Right cardiac atrium (tissue), 5 donors: ENCODE measurements around the gene NUP93. TPM values are rescaled to one million over a fixed set of nuclear protein-coding genes. Genes with fewer than 3 reads are reported as not detected.

Experiments used
- ATAC-seq, 2 donors: fragments of 200-7000 bp; cut with Tn5 transposase; one replicate each; pipeline versions ENCODE4 v1.8.0 to v1.9.1; 2020; ENCODE audit warnings: moderate library complexity in 2 of 2, mild to moderate bottlenecking in 1 of 2
- DNase-seq, 3 donors: peaks; one replicate each; pipeline ENCODE4 v3.0.0-alpha.2; 2020
- H3K27ac ChIP-seq: one replicate; pipeline ENCODE4 v1.5.1; 2013; ENCODE audit warnings: mild to moderate bottlenecking, low read length, control low read depth, moderate library complexity
- H3K27me3 ChIP-seq: one replicate; pipeline ENCODE4 v1.6.1; 2013; ENCODE audit not compliant: control insufficient read depth, insufficient read depth
- H3K4me1 ChIP-seq: one replicate; pipeline ENCODE4 v1.6.1; 2013; ENCODE audit warnings: low read length; ENCODE audit not compliant: control insufficient read depth, insufficient read depth
- H3K4me3 ChIP-seq: one replicate; pipeline ENCODE4 v1.5.1; 2013; ENCODE audit warnings: low read length, control low read depth
- H3K9me3 ChIP-seq: one replicate; pipeline ENCODE4 v1.6.1; 2013; ENCODE audit warnings: low read length; ENCODE audit not compliant: control insufficient read depth
- WGBS: extraction: QIAGEN DNeasy Blood & Tissue Kit; methylation state at CpG from one replicate; pipeline ENCODE4 v1.1.7; 2013; 5-methylcytosine and 5-hydroxymethylcytosine counted together
- intact Hi-C, 4 donors: fragments of 100-400 bp; cut with DNase I; formaldehyde crosslinking; loops; one replicate each; pipeline versions ENCODE4 v1.11.0 to v1.14.0; 2022 to 2023
- polyA plus RNA-seq: library from polyadenylated mRNA; stranded (reverse); fragments of 200-250 nt; gene quantifications from one replicate; pipeline ENCODE4 v1.2.3, GENCODE V29; 2013
- total RNA-seq, 4 donors: library from RNA; stranded (reverse); fragmentation: NEBNext Ultra II Directional; extraction: Animal tissue kit (Norgen Biotek cat#: 25700); gene quantifications; one replicate each; pipeline ENCODE4 v1.2.1, GENCODE V29; 2021
- donor health status: healthy with polysubstance abuse.
- donor health status: DM: no; HTN: yes; CAD: no.
- donor health status: DM: no; HTN: no; CAD: no.
- donor health status: DM: no; HTN: yes; CAD: no; lungs with severe emphysema.
- donor health status: DM: yes; HTN: yes; CAD: no.

Gene NUP93
- total and polyA plus RNA-seq, 5 donors = 18.9 to 36.0 (median 29.3) TPM

GRCh38 chr16:56817056-56817455 is 87.1 kb downstream of the NUP93 start:
- intact Hi-C loops = no loop called here
- Histone ChIP-seq H3K4me1 (no peaks in the 10 kb centered on the region), H3K4me3 (no peak overlapping the region), H3K27me3 (no peaks in the 10 kb centered on the region), H3K9me3 (no peaks in the 10 kb centered on the region), H3K27ac (no peak overlapping the region)
- ATAC-seq (no peak), DNase-seq (no peak)

GRCh38 chr16:56817938-56818337 is 88.0 kb downstream of the NUP93 start:
- H3K27me3 ChIP-seq = no peaks in the 10 kb centered on the region
- intact Hi-C loops = no loop called here
- H3K9me3 ChIP-seq = no peaks in the 10 kb centered on the region
- no peaks in the 10 kb centered on the region for H3K4me1 ChIP-seq
- no peak overlapping the region for H3K4me3 ChIP-seq
- ATAC-seq (no peak), DNase-seq (no peak)
- no peak overlapping the region for H3K27ac ChIP-seq
- 95% methylated on average over 1 of the region's 1 CpG for WGBS

- 92% methylated on average over 12 of the region's 12 CpGs for WGBS
- no peaks in the 10 kb centered on the region for H3K9me3 ChIP-seq
- H3K27ac ChIP-seq = no peak overlapping the region
- intact Hi-C loops = no loop called here
- ATAC-seq (no peak), DNase-seq (no peak)
- H3K4me3 ChIP-seq = no peak overlapping the region
- H3K4me1 ChIP-seq = no peaks in the 10 kb centered on the region
- no peaks in the 10 kb centered on the region for H3K27me3 ChIP-seq
Measured at GRCh38 chr16:56823081-56823733, 93.3 kb downstream of the NUP93 start.

- H3K4me3 ChIP-seq = no peak overlapping the region
- no peaks in the 10 kb centered on the region for H3K27me3 ChIP-seq
- H3K27ac ChIP-seq = no peak overlapping the region
- intact Hi-C loops = no loop called here
- peak; percentile 68 to 78 for ATAC-seq
- peak in 1 of 3 donors; percentile 56 for DNase-seq
- H3K4me1 ChIP-seq = no peaks in the 10 kb centered on the region
- WGBS = 43% methylated on average over 3 of the region's 3 CpGs
- no peaks in the 10 kb centered on the region for H3K9me3 ChIP-seq
Measured at GRCh38 chr16:56824331-56824730, 94.4 kb downstream of the NUP93 start.

GRCh38 chr16:56824804-56825203 is 94.9 kb downstream of the NUP93 start:
- DNase-seq = no peak
- intact Hi-C loops = no loop called here
- WGBS = 88% methylated on average over 3 of the region's 3 CpGs

GRCh38 chr16:56825826-56826225 is 95.9 kb downstream of the NUP93 start:
- intact Hi-C loops = no loop called here
- Histone ChIP-seq H3K4me1 (no peaks in the 10 kb centered on the region), H3K9me3 (no peaks in the 10 kb centered on the region), H3K27ac (no peak overlapping the region), H3K27me3 (no peaks in the 10 kb centered on the region), H3K4me3 (no peak overlapping the region)
- DNase-seq = no peak
- no peak for ATAC-seq

More at GRCh38 chr16:56824804-56825203, 94.9 kb downstream of the NUP93 start:
- H3K4me3 ChIP-seq = no peak overlapping the region
- no peaks in the 10 kb centered on the region for H3K4me1 ChIP-seq
- ATAC-seq = no peak
- no peaks in the 10 kb centered on the region for H3K9me3 ChIP-seq
- no peaks in the 10 kb centered on the region for H3K27me3 ChIP-seq
- no peak overlapping the region for H3K27ac ChIP-seq

GRCh38 chr16:56828647-56829046 is 98.7 kb downstream of the NUP93 start:
- no peaks in the 10 kb centered on the region for H3K4me1 ChIP-seq
- DNase-seq = no peak
- 98% methylated on average over 1 of the region's 1 CpG for WGBS
- H3K27me3 ChIP-seq = no peaks in the 10 kb centered on the region
- no peak for ATAC-seq
- intact Hi-C loops = no loop called here
- H3K4me3 ChIP-seq = no peak overlapping the region
- no peak overlapping the region for H3K27ac ChIP-seq
- H3K9me3 ChIP-seq = no peaks in the 10 kb centered on the region

- Histone ChIP-seq H3K9me3 (no peaks in the 10 kb centered on the region), H3K27me3 (no peaks in the 10 kb centered on the region), H3K27ac (no peak overlapping the region), H3K4me3 (no peak overlapping the region), H3K4me1 (no peaks in the 10 kb centered on the region)
- DNase-seq (no peak), ATAC-seq (no peak)
- intact Hi-C loops = no loop called here
- WGBS = 31% methylated on average over 2 of the region's 2 CpGs
Measured at GRCh38 chr16:56830669-56831068, 100.7 kb downstream of the NUP93 start.

GRCh38 chr16:56832768-56833167 is 102.8 kb downstream of the NUP93 start:
- intact Hi-C loops = no loop called here
- DNase-seq = no peak
- no peaks in the 10 kb centered on the region for H3K4me1 ChIP-seq
- ATAC-seq = no peak
- H3K27ac ChIP-seq = no peak overlapping the region
- H3K27me3 ChIP-seq = no peaks in the 10 kb centered on the region
- no peaks in the 10 kb centered on the region for H3K9me3 ChIP-seq
- H3K4me3 ChIP-seq = no peak overlapping the region

GRCh38 chr16:56833243-56833970 is 103.5 kb downstream of the NUP93 start:
- no peak for ATAC-seq
- H3K27me3 ChIP-seq = no peaks in the 10 kb centered on the region
- H3K4me3 ChIP-seq = no peak overlapping the region
- H3K9me3 ChIP-seq = no peaks in the 10 kb centered on the region
- intact Hi-C loops = no loop called here
- 95% methylated on average over 9 of the region's 9 CpGs for WGBS
- H3K4me1 ChIP-seq = no peaks in the 10 kb centered on the region
- H3K27ac ChIP-seq = no peak overlapping the region
- no peak for DNase-seq

GRCh38 chr16:56835320-56835719 is 105.4 kb downstream of the NUP93 start:
- ATAC-seq = no peak
- Histone ChIP-seq H3K4me3 (no peak overlapping the region), H3K27me3 (no peaks in the 10 kb centered on the region), H3K27ac (no peak overlapping the region), H3K9me3 (no peaks in the 10 kb centered on the region), H3K4me1 (no peaks in the 10 kb centered on the region)
- intact Hi-C loops = no loop called here
- WGBS = 71% methylated on average over 2 of the region's 2 CpGs
- no peak for DNase-seq
